Testis (tissue), 2 donors: ENCODE data around the gene KDM2A.

Source experiments
- POLR2A ChIP-seq: fragments of 450-650 bp; IDR thresholded peaks from one replicate; pipeline ENCODE4 v1.6.1; 2017; ENCODE audit warnings: antibody characterized with exemption, mild to moderate bottlenecking, moderate library complexity
- TF ChIP-seq, protein P1 (sequence below), 3 experiments: fragments of 450-650 bp in 2 of 3; fragments of 200-600 bp in 1 of 3; sonication (generic) in 1 of 3; IDR thresholded peaks; one replicate each; pipeline ENCODE4 v1.5.1; 2016 to 2019; ENCODE audit warnings: antibody characterized with exemption in 3 of 3, mild to moderate bottlenecking in 2 of 3, moderate library complexity in 1 of 3

DNA sequence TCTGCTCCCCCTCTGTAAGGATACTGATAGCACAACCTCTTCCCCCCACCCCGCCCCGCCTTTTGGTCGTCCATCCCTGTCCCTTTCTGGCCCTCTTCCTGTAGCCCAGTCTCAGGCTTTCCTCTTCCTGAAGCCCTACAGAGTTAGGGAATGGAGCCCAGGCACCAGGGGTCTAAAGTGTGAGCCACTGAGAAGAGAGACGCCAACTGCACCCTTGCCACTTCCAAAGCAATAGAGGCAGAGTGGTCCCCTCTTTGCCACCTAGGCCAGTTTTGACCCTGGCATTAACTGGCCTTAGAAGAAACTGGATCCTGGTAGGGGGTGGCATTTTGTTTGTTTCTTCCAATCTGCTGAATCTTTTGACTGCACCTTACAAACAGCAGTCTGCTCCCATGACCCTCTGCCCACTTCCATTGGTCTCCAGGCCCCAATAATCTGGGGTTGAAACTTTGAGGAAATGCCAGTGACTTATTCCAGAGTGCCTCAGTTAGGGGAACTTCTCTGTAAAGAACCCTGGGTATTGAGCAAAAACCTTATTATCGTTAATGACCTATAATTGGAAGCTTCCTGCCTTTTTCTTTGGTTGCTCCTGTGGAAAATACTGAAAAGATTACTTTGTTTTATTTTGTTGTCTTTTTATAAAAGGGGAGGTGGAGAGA is 137.5 kb downstream of the KDM2A start:
- TF ChIP-seq POLR2A: no peak
- TF ChIP-seq, protein P1, sequence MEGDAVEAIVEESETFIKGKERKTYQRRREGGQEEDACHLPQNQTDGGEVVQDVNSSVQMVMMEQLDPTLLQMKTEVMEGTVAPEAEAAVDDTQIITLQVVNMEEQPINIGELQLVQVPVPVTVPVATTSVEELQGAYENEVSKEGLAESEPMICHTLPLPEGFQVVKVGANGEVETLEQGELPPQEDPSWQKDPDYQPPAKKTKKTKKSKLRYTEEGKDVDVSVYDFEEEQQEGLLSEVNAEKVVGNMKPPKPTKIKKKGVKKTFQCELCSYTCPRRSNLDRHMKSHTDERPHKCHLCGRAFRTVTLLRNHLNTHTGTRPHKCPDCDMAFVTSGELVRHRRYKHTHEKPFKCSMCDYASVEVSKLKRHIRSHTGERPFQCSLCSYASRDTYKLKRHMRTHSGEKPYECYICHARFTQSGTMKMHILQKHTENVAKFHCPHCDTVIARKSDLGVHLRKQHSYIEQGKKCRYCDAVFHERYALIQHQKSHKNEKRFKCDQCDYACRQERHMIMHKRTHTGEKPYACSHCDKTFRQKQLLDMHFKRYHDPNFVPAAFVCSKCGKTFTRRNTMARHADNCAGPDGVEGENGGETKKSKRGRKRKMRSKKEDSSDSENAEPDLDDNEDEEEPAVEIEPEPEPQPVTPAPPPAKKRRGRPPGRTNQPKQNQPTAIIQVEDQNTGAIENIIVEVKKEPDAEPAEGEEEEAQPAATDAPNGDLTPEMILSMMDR (IDR thresholded peaks at IDR 0.05): no peak
